HG02981 (cell line): ENCODE data around the gene CUL9.

Experiments used
- ATAC-seq: cut with Tn5 transposase; IDR thresholded peaks from one replicate; pipeline ENCODE4 v1.9.1; 2021; ENCODE audit warnings: mild to moderate bottlenecking, moderate library complexity; ENCODE audit not compliant: unreplicated experiment

CUL9 gene

GRCh38 chr6:43172104-43173007 lies 9.6 kb upstream of the CUL9 start:
- ATAC-seq = no peak

GRCh38 chr6:43173591-43174262 lies 8.3 kb upstream of the CUL9 start:
- no peak for ATAC-seq

GRCh38 chr6:43174263-43175112 lies 7.5 kb upstream of the CUL9 start:
- peak; percentile 66 for ATAC-seq

- ATAC-seq = no peak
Observed at GRCh38 chr6:43175676-43176422, 6.1 kb upstream of the CUL9 start.

GRCh38 chr6:43176423-43176786 lies 5.6 kb upstream of the CUL9 start:
- no peak for ATAC-seq

- ATAC-seq = no peak
Observed at GRCh38 chr6:43178150-43178549, 3.8 kb upstream of the CUL9 start.

GRCh38 chr6:43178951-43179830 lies 2.8 kb upstream of the CUL9 start:
- ATAC-seq = no peak

- ATAC-seq = no peak
Observed at GRCh38 chr6:43180058-43180457, 1.9 kb upstream of the CUL9 start.

GRCh38 chr6:43180985-43181384 lies 1.0 kb upstream of the CUL9 start:
- no peak for ATAC-seq

GRCh38 chr6:43181621-43181941 lies 415 bp upstream of the CUL9 start:
- no peak for ATAC-seq

- ATAC-seq = no peak
Observed at GRCh38 chr6:43183441-43183840, 1.4 kb downstream of the CUL9 start.

- ATAC-seq = no peak
Observed at GRCh38 chr6:43184268-43184985, 2.4 kb downstream of the CUL9 start.

- ATAC-seq = no peak
Observed at GRCh38 chr6:43185391-43185985, 3.5 kb downstream of the CUL9 start.

GRCh38 chr6:43186019-43186418 lies 4.0 kb downstream of the CUL9 start:
- no peak for ATAC-seq

GRCh38 chr6:43186706-43187105 lies 4.7 kb downstream of the CUL9 start:
- ATAC-seq = no peak

GRCh38 chr6:43187821-43188220 lies 5.8 kb downstream of the CUL9 start:
- ATAC-seq = no peak

GRCh38 chr6:43188426-43188825 lies 6.4 kb downstream of the CUL9 start:
- no peak for ATAC-seq

GRCh38 chr6:43189776-43190304 lies 7.8 kb downstream of the CUL9 start:
- ATAC-seq = no peak

GRCh38 chr6:43192911-43193310 lies 10.9 kb downstream of the CUL9 start:
- ATAC-seq = no peak
